Measurements from ENCODE around the gene CNOT1. TPM values are rescaled to one million over a fixed set of nuclear protein-coding genes. Genes with fewer than 3 reads are reported as not detected.

CNOT1 gene
- total RNA-seq, 2 experiments from 2014 or later: 164 to 184 TPM

- DNase-seq (no peak), ATAC-seq (ENCODE audit: poor library complexity) (no peak)
- Mint-ChIP-seq H3K4me3 (no peak overlapping the region), H3K9me3 (no peaks in the 10 kb centered on the region), H3K4me1 (ENCODE audit: low read depth) (no peaks in the 10 kb centered on the region), H3K36me3 (ENCODE audit: low read depth) (no peaks in the 10 kb centered on the region), H3K27ac (no peak overlapping the region), H3K27me3 (no peaks in the 10 kb centered on the region)
- CTCF ChIA-PET: no interaction called here
- Histone ChIP-seq H3K9me3 (ENCODE audit: control insufficient read depth in 1 of 2, insufficient read depth in 1 of 2, low read length in 2 of 2) (no peaks in the 10 kb centered on the region), H3K27me3 (ENCODE audit: control insufficient read depth in 1 of 2, insufficient read depth in 2 of 2, low read length in 2 of 2) (no peaks in the 10 kb centered on the region), H3K36me3 (ENCODE audit: insufficient read depth, low read length) (no peaks in the 10 kb centered on the region), H3K4me1 (ENCODE audit: insufficient read depth, low read length) (no peaks in the 10 kb centered on the region), H3K27ac (ENCODE audit: low read depth in 1 of 2, low read length in 2 of 2) (no peak overlapping the region), H3K4me3 (ENCODE audit: low read length) (no peak overlapping the region)
- intact Hi-C loops (cut with DNase I, micrococcal nuclease): no loop called here
- POLR2A ChIA-PET: no interaction called here
- TF ChIP-seq CTCF (IDR thresholded peaks at IDR 0.05): no peak
These were observed 15.3 kb upstream of the CNOT1 start for GRCh38 chr16:58644765-58645487.

GRCh38 chr16:58644108-58644507, 14.5 kb upstream of the CNOT1 start:
- no peak overlapping the region for H3K27ac Mint-ChIP-seq
- intact Hi-C loops (cut with DNase I, micrococcal nuclease): no loop called here
- no peak overlapping the region for H3K4me3 Mint-ChIP-seq
- POLR2A ChIA-PET: no interaction called here
- H3K9me3 Mint-ChIP-seq: no peaks in the 10 kb centered on the region
- Histone ChIP-seq H3K9me3 (ENCODE audit: control insufficient read depth in 1 of 2, insufficient read depth in 1 of 2, low read length in 2 of 2) (no peaks in the 10 kb centered on the region), H3K4me3 (ENCODE audit: low read length) (no peak overlapping the region), H3K27me3 (ENCODE audit: control insufficient read depth in 1 of 2, insufficient read depth in 2 of 2, low read length in 2 of 2) (no peaks in the 10 kb centered on the region), H3K4me1 (ENCODE audit: insufficient read depth, low read length) (no peaks in the 10 kb centered on the region), H3K27ac (ENCODE audit: low read depth in 1 of 2, low read length in 2 of 2) (no peak overlapping the region), H3K36me3 (ENCODE audit: insufficient read depth, low read length) (no peaks in the 10 kb centered on the region)
- CTCF ChIA-PET: no interaction called here
- no peak for TF ChIP-seq CTCF (IDR thresholded peaks at IDR 0.05)
- no peaks in the 10 kb centered on the region for H3K36me3 Mint-ChIP-seq (ENCODE audit: low read depth)
- DNase-seq (no peak), ATAC-seq (ENCODE audit: poor library complexity) (no peak)
- no peaks in the 10 kb centered on the region for H3K4me1 Mint-ChIP-seq (ENCODE audit: low read depth)
- H3K27me3 Mint-ChIP-seq: no peaks in the 10 kb centered on the region

- ATAC-seq (ENCODE audit: poor library complexity) (no peak), DNase-seq (no peak)
- Histone ChIP-seq H3K9me3 (ENCODE audit: control insufficient read depth in 1 of 2, insufficient read depth in 1 of 2, low read length in 2 of 2) (no peaks in the 10 kb centered on the region), H3K4me1 (ENCODE audit: insufficient read depth, low read length) (no peaks in the 10 kb centered on the region), H3K27ac (ENCODE audit: low read depth in 1 of 2, low read length in 2 of 2) (no peak overlapping the region), H3K36me3 (ENCODE audit: insufficient read depth, low read length) (no peaks in the 10 kb centered on the region), H3K4me3 (ENCODE audit: low read length) (no peak overlapping the region), H3K27me3 (ENCODE audit: control insufficient read depth in 1 of 2, insufficient read depth in 2 of 2, low read length in 2 of 2) (no peaks in the 10 kb centered on the region)
- ChIA-PET CTCF (no interaction called here), POLR2A (no interaction called here)
- peaks cover 5% of the 10 kb centered on the region for H3K27me3 Mint-ChIP-seq
- no peaks in the 10 kb centered on the region for H3K4me1 Mint-ChIP-seq (ENCODE audit: low read depth)
- TF ChIP-seq CTCF (IDR thresholded peaks at IDR 0.05): no peak
- H3K36me3 Mint-ChIP-seq (ENCODE audit: low read depth): no peaks in the 10 kb centered on the region
- no peak overlapping the region for H3K27ac Mint-ChIP-seq
- H3K9me3 Mint-ChIP-seq: no peaks in the 10 kb centered on the region
- intact Hi-C loops (cut with DNase I, micrococcal nuclease): no loop called here
- no peak overlapping the region for H3K4me3 Mint-ChIP-seq
These were observed 11.3 kb upstream of the CNOT1 start for GRCh38 chr16:58640949-58641348.

Data from CD4-positive, alpha-beta T cell (primary cell).